GM10266 (cell line): ENCODE data around the gene WDR74.
"Not testable (repeated sequence)": the region's sequence is repeated elsewhere in the genome, so short reads cannot be mapped to it uniquely, and the experiment has no call there.

ENCODE experiments used
- DNase-seq: peaks from one replicate; pipeline ENCODE4 v3.0.0; 2012; ENCODE audit errors: extremely low spot score
- TF ChIP-seq, protein P1 (sequence below): IDR thresholded peaks from 2 replicates; pipeline ENCODE4 v1.5.1; 2012; ENCODE audit warnings: mild to moderate bottlenecking, low read depth; ENCODE audit not compliant: control insufficient read depth, insufficient read depth; ENCODE audit errors: missing control alignments

Gene WDR74

DNA sequence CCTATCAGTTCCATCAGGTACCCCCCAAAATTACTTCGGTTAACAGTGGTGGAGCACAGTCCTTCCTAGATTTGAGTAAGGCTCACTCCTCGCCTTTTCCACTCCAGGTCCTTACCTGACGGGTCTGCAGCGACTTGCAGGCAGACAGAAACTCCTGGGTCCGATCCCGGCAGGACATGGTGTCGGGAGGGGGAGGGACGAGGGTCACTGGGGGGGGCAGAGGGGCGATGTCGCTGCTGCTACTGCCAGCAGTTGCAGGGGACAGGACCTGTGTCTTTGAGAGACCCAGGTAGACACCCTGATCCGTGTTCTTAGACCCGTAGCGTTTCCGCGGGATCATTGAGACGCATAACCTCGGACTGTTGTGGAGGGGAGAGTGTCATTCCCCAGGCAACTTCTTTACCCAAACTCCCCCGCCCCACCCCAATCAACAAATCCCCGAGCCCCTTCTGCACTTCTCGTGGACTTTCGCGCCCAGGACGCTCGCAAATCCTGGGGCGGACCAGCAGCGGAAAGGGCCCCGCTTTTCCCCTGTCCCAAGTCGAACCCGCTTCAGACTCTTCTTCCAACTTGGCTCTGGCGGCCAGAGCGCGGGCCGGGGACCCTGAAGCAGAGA is 8.4 kb downstream of the WDR74 start:
- TF ChIP-seq, protein P1, sequence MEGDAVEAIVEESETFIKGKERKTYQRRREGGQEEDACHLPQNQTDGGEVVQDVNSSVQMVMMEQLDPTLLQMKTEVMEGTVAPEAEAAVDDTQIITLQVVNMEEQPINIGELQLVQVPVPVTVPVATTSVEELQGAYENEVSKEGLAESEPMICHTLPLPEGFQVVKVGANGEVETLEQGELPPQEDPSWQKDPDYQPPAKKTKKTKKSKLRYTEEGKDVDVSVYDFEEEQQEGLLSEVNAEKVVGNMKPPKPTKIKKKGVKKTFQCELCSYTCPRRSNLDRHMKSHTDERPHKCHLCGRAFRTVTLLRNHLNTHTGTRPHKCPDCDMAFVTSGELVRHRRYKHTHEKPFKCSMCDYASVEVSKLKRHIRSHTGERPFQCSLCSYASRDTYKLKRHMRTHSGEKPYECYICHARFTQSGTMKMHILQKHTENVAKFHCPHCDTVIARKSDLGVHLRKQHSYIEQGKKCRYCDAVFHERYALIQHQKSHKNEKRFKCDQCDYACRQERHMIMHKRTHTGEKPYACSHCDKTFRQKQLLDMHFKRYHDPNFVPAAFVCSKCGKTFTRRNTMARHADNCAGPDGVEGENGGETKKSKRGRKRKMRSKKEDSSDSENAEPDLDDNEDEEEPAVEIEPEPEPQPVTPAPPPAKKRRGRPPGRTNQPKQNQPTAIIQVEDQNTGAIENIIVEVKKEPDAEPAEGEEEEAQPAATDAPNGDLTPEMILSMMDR, result no peak
- no peak for DNase-seq

DNA sequence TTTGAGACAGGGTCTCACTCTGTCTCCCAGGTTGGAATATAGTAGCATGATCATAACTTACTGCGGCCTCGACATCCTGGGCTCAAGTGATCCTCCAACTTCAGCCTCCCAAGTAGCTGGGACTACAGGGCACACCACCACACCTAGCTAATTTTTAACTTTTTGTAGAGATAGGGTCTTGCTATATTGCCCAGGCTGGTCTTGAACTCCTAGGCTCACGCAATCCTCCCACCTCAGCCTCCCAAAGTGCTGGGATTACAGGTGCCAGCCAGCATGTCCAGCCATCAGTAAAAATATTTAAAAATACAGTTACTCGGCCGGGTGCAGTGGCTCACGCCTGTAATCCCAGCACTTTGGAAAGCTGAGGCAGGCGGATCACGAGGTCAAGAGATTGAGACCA is 11.3 kb downstream of the WDR74 start:
- not testable (repeated sequence) for DNase-seq

DNA sequence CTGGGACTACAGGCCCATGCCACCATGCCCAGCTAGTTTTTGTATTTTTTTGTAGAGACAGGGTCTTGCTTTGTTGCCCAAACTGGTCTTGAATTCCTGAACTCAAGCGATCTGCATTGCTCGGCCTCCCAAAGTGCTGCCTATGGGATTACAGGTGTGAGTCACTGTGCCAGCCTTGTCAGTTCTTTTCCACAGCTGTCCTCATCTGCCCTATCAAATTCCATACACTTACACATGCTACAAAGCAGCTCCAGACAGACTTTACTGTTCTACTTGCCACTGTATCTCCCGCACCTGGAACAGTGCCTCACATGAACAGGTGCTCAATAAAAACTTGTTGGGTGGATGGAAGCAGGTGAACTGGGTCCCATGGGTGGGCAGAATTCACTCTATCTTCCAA is 15.7 kb downstream of the WDR74 start:
- no peak for DNase-seq
- TF ChIP-seq, protein P1, result no peak

DNA sequence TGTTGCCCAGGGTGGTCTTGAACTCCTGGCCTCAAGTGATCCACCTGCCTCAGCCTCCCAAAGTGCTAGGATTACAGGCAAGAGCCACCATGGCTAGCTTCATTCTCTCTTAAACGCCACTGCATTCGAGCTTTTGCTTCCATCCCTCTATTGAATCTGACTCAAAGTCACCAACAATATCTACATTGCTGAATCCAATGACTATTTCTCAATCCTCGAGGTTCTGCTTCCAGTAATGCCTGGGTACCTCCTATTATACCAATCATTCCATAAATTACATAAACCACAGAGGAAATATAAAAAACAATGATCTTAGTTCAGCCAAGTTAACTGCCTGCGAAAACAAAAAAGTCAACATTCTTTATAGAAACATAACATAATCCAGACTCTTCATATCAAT is 22.3 kb downstream of the WDR74 start:
- TF ChIP-seq, protein P1, result no peak
- no peak for DNase-seq

DNA sequence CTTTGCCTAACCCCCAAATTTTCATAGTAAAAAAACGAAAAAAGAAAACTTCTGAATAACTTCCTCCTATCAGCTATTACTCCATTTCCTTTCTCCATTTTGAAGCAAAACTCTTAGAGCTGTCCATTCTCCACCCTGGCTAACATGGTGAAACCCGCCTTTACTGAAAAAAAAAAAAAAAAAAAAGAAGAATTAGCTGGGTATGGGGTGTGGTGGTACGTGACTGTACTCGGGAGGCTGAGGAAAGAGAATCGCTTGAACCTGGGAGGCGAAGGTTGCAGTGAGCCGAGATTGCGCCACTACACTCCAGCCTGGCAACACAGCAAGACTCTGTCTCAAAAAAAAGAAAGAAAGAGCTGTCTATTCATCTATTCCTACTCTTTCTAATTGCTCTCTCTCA is 22.8 kb downstream of the WDR74 start:
- DNase-seq, result no peak
- TF ChIP-seq, protein P1, result no peak

DNA sequence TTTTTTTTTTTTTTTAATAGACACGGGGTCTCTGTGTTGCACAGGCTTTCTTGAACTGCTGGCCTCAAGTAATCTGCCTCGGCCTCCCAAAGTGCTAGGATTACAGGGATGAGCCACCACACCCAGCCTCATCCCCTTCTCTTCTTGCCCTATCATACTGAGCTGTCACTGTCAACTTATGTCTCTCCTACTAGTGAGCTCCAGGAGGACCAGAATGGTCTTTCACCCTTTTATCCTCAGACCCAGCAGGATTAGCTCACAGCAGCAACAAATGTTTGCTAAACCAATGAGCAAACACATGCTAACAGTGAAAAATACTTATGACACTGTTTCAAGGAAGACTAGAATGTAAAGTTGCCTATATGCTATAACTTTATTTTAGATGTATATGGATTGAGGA is 27.7 kb downstream of the WDR74 start:
- no peak for DNase-seq
- TF ChIP-seq, protein P1, result no peak

DNA sequence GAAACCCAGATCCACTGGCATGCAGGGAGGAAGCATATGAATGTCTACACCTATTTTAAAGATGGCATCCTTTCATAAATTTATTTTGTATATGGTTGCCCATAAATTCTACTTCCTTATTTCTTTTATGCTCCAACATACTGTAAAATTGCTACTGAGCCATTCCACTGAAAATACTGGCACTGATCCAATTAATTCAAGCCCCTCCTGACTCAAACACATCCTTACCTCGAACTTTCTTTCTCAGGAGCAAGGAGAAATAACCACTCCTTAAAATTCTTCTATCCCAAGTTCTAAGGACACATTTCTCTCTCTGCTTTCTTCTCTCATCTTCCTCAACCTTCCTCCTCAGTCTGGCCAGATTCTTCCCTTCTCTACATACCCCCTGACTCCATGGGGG is 28.6 kb downstream of the WDR74 start:
- no peak for DNase-seq
- TF ChIP-seq, protein P1, result no peak

DNA sequence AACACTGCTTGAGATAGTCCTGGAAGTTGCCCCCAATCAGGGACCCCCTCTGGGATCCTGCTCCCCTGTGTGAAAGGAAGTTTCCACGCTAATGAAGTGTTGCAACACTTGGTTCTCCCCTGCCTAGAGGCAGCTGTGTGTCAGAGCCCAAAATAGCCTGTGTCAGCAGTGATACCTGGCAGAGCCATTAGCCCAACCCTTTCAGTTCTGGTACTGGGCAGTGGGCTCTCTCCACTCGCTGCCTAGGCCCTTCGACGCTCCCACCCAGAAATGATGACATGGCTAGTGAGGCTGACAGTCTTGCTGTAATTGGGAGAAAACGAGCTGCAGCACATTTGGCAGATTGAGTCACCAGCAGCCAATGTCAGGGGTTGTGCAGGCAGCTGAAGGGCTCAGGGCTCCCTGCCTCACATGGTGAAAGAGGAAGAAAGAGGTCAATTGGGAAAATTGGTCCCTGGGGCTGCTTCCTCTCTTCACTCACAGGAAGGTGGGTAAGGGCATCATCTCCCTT is 32.7 kb downstream of the WDR74 start:
- TF ChIP-seq, protein P1, result no peak
- no peak for DNase-seq
